ENCODE data around the gene NUDT21.

DNA sequence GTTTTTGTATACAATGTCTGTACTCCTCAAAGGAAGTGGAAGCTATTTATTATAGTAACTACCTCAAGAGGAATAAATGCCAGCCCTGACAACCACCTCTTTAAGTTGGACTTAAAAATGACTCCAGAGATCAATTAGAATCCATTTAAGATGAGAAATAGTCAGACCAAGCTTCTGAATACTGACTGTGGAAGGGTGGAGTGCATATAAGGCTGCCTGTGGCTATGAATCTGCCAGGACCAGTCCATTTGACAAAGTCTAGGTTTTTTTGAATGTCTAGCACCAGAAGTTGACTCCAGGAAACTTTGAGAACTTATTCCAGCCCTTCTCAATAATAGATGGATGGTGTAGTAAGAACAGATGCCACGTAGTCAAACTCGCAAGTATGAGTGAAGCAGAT, 15.2 kb upstream of the NUDT21 start:
- TF ChIP-seq CTCF (IDR thresholded peaks at IDR 0.05; ENCODE audit: control extremely low read depth in 1 of 3, insufficient read depth in 1 of 3, low read depth in 1 of 3, low read length in 3 of 3) (no peak), RAD21 (IDR thresholded peaks at IDR 0.05 in 1 of 2, conservative IDR thresholded peaks at IDR 0.05 in 1 of 2; ENCODE audit: low read depth in 2 of 2, low read length in 2 of 2) (no peak), EP300 (IDR thresholded peaks at IDR 0.05; ENCODE audit: borderline replicate concordance in 1 of 2, low read depth in 2 of 2, low read length in 2 of 2) (no peak), POLR2A (IDR thresholded peaks at IDR 0.05; ENCODE audit: control extremely low read depth in 1 of 2, low read depth in 2 of 2, low read length in 2 of 2) (no peak), SP1 (IDR thresholded peaks at IDR 0.05; ENCODE audit: low read depth, low read length) (no peak), CEBPB (IDR thresholded peaks at IDR 0.05; ENCODE audit: low read depth, low read length) (no peak), GTF2F1 (IDR thresholded peaks at IDR 0.05; ENCODE audit: borderline replicate concordance, low read depth, low read length) (no peak), SAP30 (IDR thresholded peaks at IDR 0.05; ENCODE audit: insufficient read depth, insufficient replicate concordance, low read length) (no peak), EGR1 (IDR thresholded peaks at IDR 0.05; ENCODE audit: borderline replicate concordance, low read depth, low read length) (no peak), MAFK (IDR thresholded peaks at IDR 0.05; ENCODE audit: low read depth, low read length) (no peak), RFX5 (IDR thresholded peaks at IDR 0.05; ENCODE audit: borderline replicate concordance, low read depth, low read length) (no peak), BRCA1 (IDR thresholded peaks at IDR 0.05; ENCODE audit: low read depth, low read length) (no peak), EZH2 (IDR thresholded peaks at IDR 0.05; ENCODE audit: low read depth, low read length, severe bottlenecking) (no peak)
- TF ChIP-seq, protein P1, sequence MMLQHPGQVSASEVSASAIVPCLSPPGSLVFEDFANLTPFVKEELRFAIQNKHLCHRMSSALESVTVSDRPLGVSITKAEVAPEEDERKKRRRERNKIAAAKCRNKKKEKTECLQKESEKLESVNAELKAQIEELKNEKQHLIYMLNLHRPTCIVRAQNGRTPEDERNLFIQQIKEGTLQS (IDR thresholded peaks at IDR 0.05; ENCODE audit: insufficient read depth, low read depth, low read length), result no peak

Data from H1 (cell line).